ENCODE measurements around the gene CNOT4. TPM values are rescaled to one million over a fixed set of nuclear protein-coding genes. Genes with fewer than 3 reads are reported as not detected.

Gene CNOT4
- total and polyA plus RNA-seq, 2 of the 8 experiments (the other 6 are each of a cell fraction or from before 2014, with no cell fraction given) = 10.9 to 25.8 TPM

- no peak for TF ChIP-seq NANOG (IDR thresholded peaks at IDR 0.05; ENCODE audit: insufficient read depth, low read depth, low read length, poor library complexity, severe bottlenecking)
- TF ChIP-seq KDM5A (IDR thresholded peaks at IDR 0.05; ENCODE audit: low read length) = no peak
- no peak for TF ChIP-seq EZH2 (IDR thresholded peaks at IDR 0.05; ENCODE audit: low read depth, low read length, severe bottlenecking)
- TF ChIP-seq POLR2AphosphoS5 (IDR thresholded peaks at IDR 0.05; ENCODE audit: low read depth, low read length) = no peak
- TF ChIP-seq CHD1 (IDR thresholded peaks at IDR 0.05; ENCODE audit: low read depth, low read length) = no peak
- TF ChIP-seq SIN3A (conservative IDR thresholded peaks at IDR 0.05 in 1 of 2, IDR thresholded peaks at IDR 0.05 in 1 of 2; ENCODE audit: low read depth in 1 of 2, low read length in 2 of 2) = peak; percentile 84 to 87; a peak in 2 of 4 replicates
- TF ChIP-seq NRF1 (IDR thresholded peaks at IDR 0.05; ENCODE audit: low read depth, low read length) = no peak
- TF ChIP-seq POU5F1 (IDR thresholded peaks at IDR 0.05; ENCODE audit: low read depth, low read length) = no peak
- TF ChIP-seq RFX5 (IDR thresholded peaks at IDR 0.05; ENCODE audit: borderline replicate concordance, low read depth, low read length) = no peak
- TF ChIP-seq USF2 (IDR thresholded peaks at IDR 0.05; ENCODE audit: low read length) = no peak
- TF ChIP-seq E2F6 (IDR thresholded peaks at IDR 0.05) = no peak
- TF ChIP-seq JUN (IDR thresholded peaks at IDR 0.05; ENCODE audit: low read depth, low read length) = no peak
- no peak for TF ChIP-seq SRF (IDR thresholded peaks at IDR 0.05; ENCODE audit: low read depth, low read length)
- peak; percentile 99 to 100 for TF ChIP-seq RAD21 (IDR thresholded peaks at IDR 0.05 in 1 of 2, conservative IDR thresholded peaks at IDR 0.05 in 1 of 2; ENCODE audit: low read depth in 2 of 2, low read length in 2 of 2)
- TF ChIP-seq CHD2 (IDR thresholded peaks at IDR 0.05; ENCODE audit: low read length) = peak; percentile 47; the same call in 1 of the 2 replicates
- no peak for TF ChIP-seq KDM1A (IDR thresholded peaks at IDR 0.05; ENCODE audit: borderline replicate concordance, low read length)
- TF ChIP-seq ATF3 (IDR thresholded peaks at IDR 0.05; ENCODE audit: insufficient read depth, low read depth, low read length) = no peak
- TF ChIP-seq ZNF274 (IDR thresholded peaks at IDR 0.05; ENCODE audit: borderline replicate concordance, extremely low read depth, low read length) = no peak
- peak; percentile 59; the same call in 1 of the 2 replicates for TF ChIP-seq CREB1 (IDR thresholded peaks at IDR 0.05)
- peak; percentile 67 for TF ChIP-seq YY1 (IDR thresholded peaks at IDR 0.05; ENCODE audit: low read depth, low read length)
- TF ChIP-seq SP4 (IDR thresholded peaks at IDR 0.05; ENCODE audit: low read length) = no peak
- no peak for TF ChIP-seq SIRT6 (IDR thresholded peaks at IDR 0.05; ENCODE audit: low read length)
- no peak for TF ChIP-seq CEBPB (IDR thresholded peaks at IDR 0.05; ENCODE audit: low read depth, low read length)
- TF ChIP-seq GTF2F1 (IDR thresholded peaks at IDR 0.05; ENCODE audit: borderline replicate concordance, low read depth, low read length) = no peak
Measured at GRCh38 chr7:135335628-135336139, 174.2 kb downstream of the CNOT4 start (continued).
